Measurements from ENCODE around the gene PATE1. TPM values are rescaled to one million over a fixed set of nuclear protein-coding genes. Genes with fewer than 3 reads are reported as not detected.

The PATE1 gene
- total and polyA plus RNA-seq, 10 of the 15 experiments (the other 5 are each of a cell fraction or from before 2014, with no cell fraction given): not detected

DNA sequence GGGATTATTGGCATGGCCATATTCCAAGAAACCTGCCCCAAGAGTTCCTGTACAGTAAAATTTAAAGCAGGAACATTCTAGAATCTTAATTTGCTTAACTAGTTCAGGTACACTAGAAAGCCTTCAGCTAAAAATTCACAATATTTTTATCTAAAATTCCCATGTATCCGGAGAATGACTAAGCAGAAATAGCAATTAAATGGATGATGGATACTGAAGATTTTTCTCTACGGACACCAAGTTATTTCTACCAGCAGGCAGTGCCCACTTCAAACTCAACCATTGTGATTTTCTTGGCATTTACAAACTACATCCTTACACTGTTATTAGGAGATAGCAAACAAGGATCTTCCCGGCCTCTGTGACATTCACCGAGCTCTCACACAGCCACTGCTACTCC lies 44.7 kb downstream of the PATE1 start:
- no peak overlapping the region for H3K4me2 ChIP-seq (ENCODE audit: control insufficient read depth, insufficient read depth)
- ChIA-PET CTCF (no interaction called here), RAD21 (ENCODE audit: unreplicated experiment) (no interaction called here), SMC1A (ENCODE audit: uncharacterized antibody, unreplicated experiment) (no interaction called here), POLR2A (no interaction called here)
- no peaks in the 10 kb centered on the region for H3K36me3 ChIP-seq (ENCODE audit: control insufficient read depth in 2 of 2, insufficient read depth in 2 of 2, low read length in 1 of 2)
- in situ Hi-C loops (cut with MboI): no loop called here
- no peak overlapping the region for H3K9ac ChIP-seq (ENCODE audit: control insufficient read depth, insufficient read depth, low read length)
- ATAC-seq (no peak), DNase-seq (ENCODE audit: low read depth, low spot score) (no peak), FAIRE-seq (no peak)
- TF ChIP-seq POLR2AphosphoS2 (IDR thresholded peaks at IDR 0.05; ENCODE audit: low read depth, low read length): no peak
- no peak for TF ChIP-seq STAT1 (conservative IDR thresholded peaks at IDR 0.05)
- no peak for TF ChIP-seq TARDBP (IDR thresholded peaks at IDR 0.05; ENCODE audit: borderline replicate concordance)
- TF ChIP-seq, protein P1, sequence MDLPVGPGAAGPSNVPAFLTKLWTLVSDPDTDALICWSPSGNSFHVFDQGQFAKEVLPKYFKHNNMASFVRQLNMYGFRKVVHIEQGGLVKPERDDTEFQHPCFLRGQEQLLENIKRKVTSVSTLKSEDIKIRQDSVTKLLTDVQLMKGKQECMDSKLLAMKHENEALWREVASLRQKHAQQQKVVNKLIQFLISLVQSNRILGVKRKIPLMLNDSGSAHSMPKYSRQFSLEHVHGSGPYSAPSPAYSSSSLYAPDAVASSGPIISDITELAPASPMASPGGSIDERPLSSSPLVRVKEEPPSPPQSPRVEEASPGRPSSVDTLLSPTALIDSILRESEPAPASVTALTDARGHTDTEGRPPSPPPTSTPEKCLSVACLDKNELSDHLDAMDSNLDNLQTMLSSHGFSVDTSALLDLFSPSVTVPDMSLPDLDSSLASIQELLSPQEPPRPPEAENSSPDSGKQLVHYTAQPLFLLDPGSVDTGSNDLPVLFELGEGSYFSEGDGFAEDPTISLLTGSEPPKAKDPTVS (IDR thresholded peaks at IDR 0.05; ENCODE audit: low read depth, low read length): no peak
- TF ChIP-seq TCF12 (IDR thresholded peaks at IDR 0.05; ENCODE audit: low read depth, low read length): no peak
- TF ChIP-seq MEF2B (IDR thresholded peaks at IDR 0.05; ENCODE audit: partially characterized antibody, poor library complexity, severe bottlenecking): no peak
- TF ChIP-seq, protein P2, sequence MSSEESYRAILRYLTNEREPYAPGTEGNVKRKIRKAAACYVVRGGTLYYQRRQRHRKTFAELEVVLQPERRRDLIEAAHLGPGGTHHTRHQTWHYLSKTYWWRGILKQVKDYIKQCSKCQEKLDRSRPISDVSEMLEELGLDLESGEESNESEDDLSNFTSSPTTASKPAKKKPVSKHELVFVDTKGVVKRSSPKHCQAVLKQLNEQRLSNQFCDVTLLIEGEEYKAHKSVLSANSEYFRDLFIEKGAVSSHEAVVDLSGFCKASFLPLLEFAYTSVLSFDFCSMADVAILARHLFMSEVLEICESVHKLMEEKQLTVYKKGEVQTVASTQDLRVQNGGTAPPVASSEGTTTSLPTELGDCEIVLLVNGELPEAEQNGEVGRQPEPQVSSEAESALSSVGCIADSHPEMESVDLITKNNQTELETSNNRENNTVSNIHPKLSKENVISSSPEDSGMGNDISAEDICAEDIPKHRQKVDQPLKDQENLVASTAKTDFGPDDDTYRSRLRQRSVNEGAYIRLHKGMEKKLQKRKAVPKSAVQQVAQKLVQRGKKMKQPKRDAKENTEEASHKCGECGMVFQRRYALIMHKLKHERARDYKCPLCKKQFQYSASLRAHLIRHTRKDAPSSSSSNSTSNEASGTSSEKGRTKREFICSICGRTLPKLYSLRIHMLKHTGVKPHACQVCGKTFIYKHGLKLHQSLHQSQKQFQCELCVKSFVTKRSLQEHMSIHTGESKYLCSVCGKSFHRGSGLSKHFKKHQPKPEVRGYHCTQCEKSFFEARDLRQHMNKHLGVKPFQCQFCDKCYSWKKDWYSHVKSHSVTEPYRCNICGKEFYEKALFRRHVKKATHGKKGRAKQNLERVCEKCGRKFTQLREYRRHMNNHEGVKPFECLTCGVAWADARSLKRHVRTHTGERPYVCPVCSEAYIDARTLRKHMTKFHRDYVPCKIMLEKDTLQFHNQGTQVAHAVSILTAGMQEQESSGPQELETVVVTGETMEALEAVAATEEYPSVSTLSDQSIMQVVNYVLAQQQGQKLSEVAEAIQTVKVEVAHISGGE (CRISPR knock-in tag; IDR thresholded peaks at IDR 0.05): no peak
- no peak for TF ChIP-seq FOS (IDR thresholded peaks at IDR 0.05; ENCODE audit: borderline replicate concordance, extremely low read depth, insufficient read length)
- TF ChIP-seq SMAD5 (IDR thresholded peaks at IDR 0.05; ENCODE audit: low read depth): no peak
- TF ChIP-seq MXI1 (IDR thresholded peaks at IDR 0.05; ENCODE audit: low read depth, low read length): no peak
- no peak for TF ChIP-seq RELA (IDR thresholded peaks at IDR 0.05; ENCODE audit: borderline replicate concordance, partially characterized antibody)
- TF ChIP-seq GABPA (IDR thresholded peaks at IDR 0.05; ENCODE audit: low read depth): no peak
- TF ChIP-seq POLR2AphosphoS5 (IDR thresholded peaks at IDR 0.05; ENCODE audit: low read length): no peak
- TF ChIP-seq CBX3 (IDR thresholded peaks at IDR 0.05; ENCODE audit: borderline replicate concordance, low read depth): no peak
- TF ChIP-seq MTA3 (IDR thresholded peaks at IDR 0.05; ENCODE audit: borderline replicate concordance, low read length): no peak
- H3K9me3 ChIP-seq (replicated peaks; ENCODE audit: control insufficient read depth, insufficient read depth, low read length): no peaks in the 10 kb centered on the region
- no TSS peak for BruUV-seq (replicated peaks)
- no peak overlapping the region for H2AFZ ChIP-seq (ENCODE audit: control insufficient read depth, low read depth, low read length)
- H3K4me1 ChIP-seq (ENCODE audit: control insufficient read depth, insufficient read depth, low read length): no peaks in the 10 kb centered on the region
- intact Hi-C loops (cut with micrococcal nuclease; ENCODE audit: unreplicated experiment): no loop called here
- 66% methylated on average over 4 of the region's 4 CpGs for WGBS (ENCODE audit: insufficient coverage, insufficient replicate concordance, low lambda C conversion rate, missing lambda C conversion rate)
- no peak overlapping the region for H3K4me3 ChIP-seq
- H4K20me1 ChIP-seq (ENCODE audit: control insufficient read depth, insufficient read depth): no peaks in the 10 kb centered on the region
- no peak overlapping the region for H3K27ac ChIP-seq (ENCODE audit: control insufficient read depth, insufficient read depth)
- no peaks in the 10 kb centered on the region for H3K27me3 ChIP-seq (replicated peaks in 1 of 2; ENCODE audit: control insufficient read depth in 2 of 2, insufficient read depth in 2 of 2, low read length in 1 of 2)
- H3K79me2 ChIP-seq (ENCODE audit: control insufficient read depth, insufficient read depth, low read length): no peaks in the 10 kb centered on the region

All from GM12878 (cell line).